ENCODE measurements around the gene FAM120A.

- TF ChIP-seq, protein P1, sequence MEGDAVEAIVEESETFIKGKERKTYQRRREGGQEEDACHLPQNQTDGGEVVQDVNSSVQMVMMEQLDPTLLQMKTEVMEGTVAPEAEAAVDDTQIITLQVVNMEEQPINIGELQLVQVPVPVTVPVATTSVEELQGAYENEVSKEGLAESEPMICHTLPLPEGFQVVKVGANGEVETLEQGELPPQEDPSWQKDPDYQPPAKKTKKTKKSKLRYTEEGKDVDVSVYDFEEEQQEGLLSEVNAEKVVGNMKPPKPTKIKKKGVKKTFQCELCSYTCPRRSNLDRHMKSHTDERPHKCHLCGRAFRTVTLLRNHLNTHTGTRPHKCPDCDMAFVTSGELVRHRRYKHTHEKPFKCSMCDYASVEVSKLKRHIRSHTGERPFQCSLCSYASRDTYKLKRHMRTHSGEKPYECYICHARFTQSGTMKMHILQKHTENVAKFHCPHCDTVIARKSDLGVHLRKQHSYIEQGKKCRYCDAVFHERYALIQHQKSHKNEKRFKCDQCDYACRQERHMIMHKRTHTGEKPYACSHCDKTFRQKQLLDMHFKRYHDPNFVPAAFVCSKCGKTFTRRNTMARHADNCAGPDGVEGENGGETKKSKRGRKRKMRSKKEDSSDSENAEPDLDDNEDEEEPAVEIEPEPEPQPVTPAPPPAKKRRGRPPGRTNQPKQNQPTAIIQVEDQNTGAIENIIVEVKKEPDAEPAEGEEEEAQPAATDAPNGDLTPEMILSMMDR (IDR thresholded peaks at IDR 0.05): no peak
- no peak for TF ChIP-seq POLR2A (IDR thresholded peaks at IDR 0.05)
Observed at GRCh38 chr9:93406371-93406770, 45.1 kb upstream of the FAM120A start.

Data from adrenal gland (tissue), 5 donors.